Activated naive CD8-positive, alpha-beta T cell treated with anti-CD3 and anti-CD28 coated beads, Interleukin-2, amount 10 ng/mL, durations not matched to agents 7 days and 5 days (primary cell): Measurements from ENCODE around the gene GNAI2. TPM values are rescaled to one million over a fixed set of nuclear protein-coding genes. Genes with fewer than 3 reads are reported as not detected.
"Not testable (repeated sequence)": the region's sequence is repeated elsewhere in the genome, so short reads cannot be mapped to it uniquely, and the experiment has no call there.

ENCODE experiments used
- ATAC-seq: fragments of 150-1000 bp; cut with Tn5 transposase; one replicate; pipeline ENCODE4 v1.10.0; 2021; ENCODE audit warnings: low read depth, moderate library complexity
- POLR2A ChIA-PET: fragments of 350-600 bp; sonication (Branson Sonifier 250); formaldehyde crosslinking; loops from one replicate; lab custom pipeline; 2021; ENCODE audit warnings: antibody characterized with exemption; lab: Charles Lee
- DNase-seq: peaks from one replicate; pipeline ENCODE4 v3.0.0; 2021
- H3K27ac Mint-ChIP-seq: one replicate; pipeline ENCODE4 v1.8.0; 2022; ENCODE audit warnings: mild to moderate bottlenecking, mixed read lengths
- H3K27me3 Mint-ChIP-seq: one replicate; pipeline ENCODE4 v1.8.0; 2022; ENCODE audit warnings: mild to moderate bottlenecking, moderate library complexity, mixed read lengths
- H3K36me3 Mint-ChIP-seq: one replicate; pipeline ENCODE4 v1.8.0; 2021; ENCODE audit warnings: mild to moderate bottlenecking, mixed read lengths
- H3K4me1 Mint-ChIP-seq: one replicate; pipeline ENCODE4 v1.8.0; 2021; ENCODE audit warnings: mixed read lengths
- H3K4me3 Mint-ChIP-seq: one replicate; pipeline ENCODE4 v1.8.0; 2022; ENCODE audit warnings: mild to moderate bottlenecking, moderate library complexity, mixed read lengths
- H3K9me3 Mint-ChIP-seq: one replicate; pipeline ENCODE4 v1.8.0; 2021; ENCODE audit warnings: mixed read lengths
- total RNA-seq, 2 experiments: library from RNA; stranded (reverse); gene quantifications; one replicate each; pipeline ENCODE4 v1.2.3, GENCODE V29; 2021

GNAI2 gene
- total RNA-seq, 2 experiments from 2014 or later = 435 to 448 TPM

- ATAC-seq (peak; percentile 35), DNase-seq (peak; percentile 87)
- H3K27me3 Mint-ChIP-seq = peaks cover 40% of the 10 kb centered on the region
- H3K4me3 Mint-ChIP-seq = peak overlapping the region; percentile 36
- no peaks in the 10 kb centered on the region for H3K9me3 Mint-ChIP-seq
- H3K4me1 Mint-ChIP-seq = peaks cover 25% of the 10 kb centered on the region
- POLR2A ChIA-PET = interaction anchor here (1.0 kb wide), 1 partner anchor 48 kb away, joined by 3 read pairs; the partner anchor contains the start of gene HYAL2
- no peak overlapping the region for H3K27ac Mint-ChIP-seq
- no peaks in the 10 kb centered on the region for H3K36me3 Mint-ChIP-seq
Observed at GRCh38 chr3:50274371-50275104, 38.5 kb downstream of the GNAI2 start.

- peaks cover 25% of the 10 kb centered on the region for H3K4me1 Mint-ChIP-seq
- DNase-seq (no peak), ATAC-seq (no peak)
- H3K36me3 Mint-ChIP-seq = no peaks in the 10 kb centered on the region
- H3K4me3 Mint-ChIP-seq = peak overlapping the region; percentile 50
- H3K27me3 Mint-ChIP-seq = peaks cover 40% of the 10 kb centered on the region
- H3K9me3 Mint-ChIP-seq = no peaks in the 10 kb centered on the region
- peak overlapping the region; percentile 21 for H3K27ac Mint-ChIP-seq
- POLR2A ChIA-PET = interaction anchor here (0.6 to 1.0 kb wide), 4 partner anchors 12 to 81 kb away, joined by 3 to 10 read pairs (median 4); partner anchors contain the start of gene HYAL2
Observed at GRCh38 chr3:50275141-50275995, 39.4 kb downstream of the GNAI2 start.

DNA sequence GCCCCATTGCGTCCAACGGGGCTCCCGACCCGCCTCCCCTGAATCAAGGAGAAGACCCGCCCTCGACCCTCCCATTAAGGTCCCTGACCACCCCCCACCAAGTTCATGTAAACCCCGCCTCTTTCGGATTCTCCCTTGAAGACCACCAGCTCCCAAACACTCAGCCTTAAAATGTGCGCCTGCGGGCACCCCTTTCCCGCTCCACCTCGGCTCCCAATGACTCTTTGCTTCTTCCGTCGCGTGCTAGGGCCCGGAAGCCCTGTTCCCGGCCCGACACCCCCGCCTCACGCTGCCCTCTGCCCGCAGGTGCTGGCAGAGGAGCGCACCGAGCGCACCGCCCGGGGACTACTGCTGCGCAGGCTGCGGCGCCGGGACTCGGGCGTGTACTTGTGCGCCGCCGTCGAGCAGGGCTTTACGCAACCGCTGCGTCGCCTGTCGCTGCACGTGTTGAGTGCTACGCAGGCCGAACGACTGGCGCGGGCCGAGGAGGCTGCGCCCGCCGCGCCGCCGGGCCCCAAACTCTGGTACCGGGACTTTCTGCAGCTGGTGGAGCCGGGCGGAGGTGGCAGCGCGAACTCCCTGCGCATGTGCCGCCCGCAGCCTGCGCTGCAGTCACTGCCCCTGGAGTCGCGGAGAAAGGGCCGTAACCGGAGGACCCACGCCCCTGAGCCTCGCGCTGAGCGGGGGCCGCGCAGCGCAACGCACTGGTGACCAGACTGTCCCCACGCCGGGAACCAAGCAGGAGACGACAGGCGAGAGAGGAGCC lies 40.2 kb downstream of the GNAI2 start:
- ATAC-seq (no peak), DNase-seq (peak; percentile 60)
- Mint-ChIP-seq H3K4me1 (peaks cover 25% of the 10 kb centered on the region), H3K36me3 (no peaks in the 10 kb centered on the region), H3K27me3 (peaks cover 40% of the 10 kb centered on the region), H3K27ac (no peak overlapping the region), H3K4me3 (peak overlapping the region; percentile 50), H3K9me3 (no peaks in the 10 kb centered on the region)
- POLR2A ChIA-PET = interaction anchor here (0.6 to 0.9 kb wide), 4 partner anchors 13 to 82 kb away, joined by 3 to 10 read pairs (median 4); no protein-coding TSS in a partner anchor

DNA sequence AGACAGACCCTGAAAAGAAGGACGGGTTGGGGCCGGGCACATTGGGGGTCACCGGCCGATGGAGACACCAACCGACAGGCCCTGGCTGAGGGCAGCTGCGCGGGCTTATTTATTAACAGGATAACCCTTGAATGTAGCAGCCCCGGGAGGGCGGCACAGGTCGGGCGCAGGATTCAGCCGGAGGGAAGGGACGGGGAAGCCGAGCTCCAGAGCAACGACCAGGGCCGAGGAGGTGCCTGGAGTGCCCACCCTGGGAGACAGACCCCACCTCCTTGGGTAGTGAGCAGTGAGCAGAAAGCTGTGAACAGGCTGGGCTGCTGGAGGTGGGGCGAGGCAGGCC lies 40.7 kb downstream of the GNAI2 start:
- no peak for ATAC-seq
- POLR2A ChIA-PET = interaction anchor here (0.6 to 0.7 kb wide), 4 partner anchors 15 to 1246 kb away, joined by 3 read pairs; partner anchors contain the start of genes HYAL3 and NAA80
- Mint-ChIP-seq H3K36me3 (no peaks in the 10 kb centered on the region), H3K9me3 (no peaks in the 10 kb centered on the region), H3K4me1 (peaks cover 22% of the 10 kb centered on the region), H3K27ac (no peak overlapping the region), H3K27me3 (peaks cover 40% of the 10 kb centered on the region), H3K4me3 (no peak overlapping the region)
- no peak for DNase-seq

DNA sequence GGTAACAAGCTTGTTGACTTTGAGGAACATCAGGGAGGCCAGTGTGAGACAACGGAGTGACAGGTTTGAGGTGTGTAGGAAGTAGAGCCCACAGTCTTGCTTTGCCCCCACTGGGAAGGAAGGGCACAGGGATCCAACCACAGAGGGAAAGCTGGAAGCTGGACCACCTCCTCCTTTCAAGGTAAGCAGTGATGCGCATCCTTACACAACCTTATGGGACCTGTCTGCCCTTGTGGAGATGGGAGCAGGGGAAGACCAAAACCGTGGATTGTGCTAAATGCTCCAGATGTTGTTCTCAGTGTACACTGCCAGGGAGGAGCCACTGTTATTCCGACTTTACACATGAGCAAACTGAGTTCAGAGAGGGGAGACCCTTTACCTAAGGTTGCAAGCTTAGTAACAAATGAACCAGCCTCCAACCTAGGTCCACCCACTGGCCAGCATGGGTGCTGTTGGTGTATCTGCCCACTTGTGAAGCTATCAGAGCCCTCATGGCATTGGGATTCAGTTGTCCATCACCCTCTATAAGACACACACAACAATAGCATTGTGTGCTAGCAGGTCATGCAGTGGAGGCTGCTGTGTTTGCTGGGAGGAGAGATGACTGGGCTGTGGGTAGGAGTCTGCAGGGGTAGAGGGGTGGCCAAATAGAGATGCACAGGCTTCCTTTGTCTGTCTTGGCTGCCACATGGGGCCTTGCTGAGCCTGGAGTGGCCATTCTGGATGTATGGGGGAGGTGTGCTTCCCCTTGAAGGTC lies 42.3 kb downstream of the GNAI2 start:
- H3K4me1 Mint-ChIP-seq = peaks cover 14% of the 10 kb centered on the region
- H3K4me3 Mint-ChIP-seq = no peak overlapping the region
- DNase-seq (no peak), ATAC-seq (no peak)
- H3K9me3 Mint-ChIP-seq = no peaks in the 10 kb centered on the region
- POLR2A ChIA-PET = interaction anchor here (1.8 kb wide), 1 partner anchor 14 kb away, joined by 5 read pairs; the partner anchor contains the start of gene IFRD2
- peaks cover 36% of the 10 kb centered on the region for H3K27me3 Mint-ChIP-seq
- no peak overlapping the region for H3K27ac Mint-ChIP-seq
- no peaks in the 10 kb centered on the region for H3K36me3 Mint-ChIP-seq

- ATAC-seq (no peak), DNase-seq (no peak)
- Mint-ChIP-seq H3K27ac (no peak within 1 kb of the TSS), H3K27me3 (peaks cover 36% of the 10 kb centered on the region), H3K4me3 (no peak within 1 kb of the TSS), H3K36me3 (no peaks in the 10 kb centered on the region), H3K9me3 (no peaks in the 10 kb centered on the region), H3K4me1 (peaks cover 14% of the 10 kb centered on the region)
- POLR2A ChIA-PET = interaction anchor here (1.8 kb wide), 1 partner anchor 13 kb away, joined by 5 read pairs; the partner anchor contains the start of gene IFRD2
Observed at GRCh38 chr3:50278880-50279224, 42.8 kb downstream of the GNAI2 start, which contains the start of gene LSMEM2. LSMEM2 (plus strand) TSS chr3:50279087; CDS start chr3:50279114, 27 bp downstream.

- no peak for ATAC-seq
Observed at GRCh38 chr3:50279255-50280016, 43.4 kb downstream of the GNAI2 start.

DNA sequence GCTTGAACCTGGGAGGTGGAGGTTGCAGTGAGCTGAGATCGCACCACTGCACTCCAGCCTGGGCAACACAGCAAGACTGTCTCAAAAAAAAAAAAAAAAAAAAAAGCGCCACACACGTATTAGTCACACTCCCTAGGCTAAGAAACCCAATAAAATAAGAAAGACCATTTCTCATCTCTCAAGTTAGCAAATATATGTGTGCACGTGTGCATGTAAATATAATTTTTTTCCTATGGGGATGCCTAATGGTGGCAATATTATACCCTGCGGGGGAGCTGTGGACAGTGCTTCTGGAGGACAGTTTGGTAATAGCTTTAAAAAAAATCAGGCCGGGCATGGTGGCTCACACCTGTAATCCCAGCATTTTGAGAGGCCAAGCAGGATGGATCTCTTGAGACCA lies 48.1 kb downstream of the GNAI2 start:
- DNase-seq, H3K36me3 Mint-ChIP-seq, H3K4me1 Mint-ChIP-seq, H3K27me3 Mint-ChIP-seq, H3K27ac Mint-ChIP-seq, ATAC-seq, H3K4me3 Mint-ChIP-seq, H3K9me3 Mint-ChIP-seq: not testable (repeated sequence)
- POLR2A ChIA-PET = interaction anchor here (0.7 to 1.1 kb wide), 3 partner anchors 13 to 93 kb away, joined by 3 to 4 read pairs (median 3); no protein-coding TSS in a partner anchor

More at GRCh38 chr3:50279255-50280016, 43.4 kb downstream of the GNAI2 start:
- H3K36me3 Mint-ChIP-seq = no peaks in the 10 kb centered on the region
- POLR2A ChIA-PET = interaction anchor here (0.7 to 1.8 kb wide), 2 partner anchors 13 to 96 kb away, joined by 4 to 5 read pairs; partner anchors contain the start of gene IFRD2
- DNase-seq = no peak
- no peaks in the 10 kb centered on the region for H3K9me3 Mint-ChIP-seq
- H3K4me3 Mint-ChIP-seq = no peak overlapping the region
- peaks cover 31% of the 10 kb centered on the region for H3K27me3 Mint-ChIP-seq
- H3K27ac Mint-ChIP-seq = no peak overlapping the region
- H3K4me1 Mint-ChIP-seq = peaks cover 10% of the 10 kb centered on the region

DNA sequence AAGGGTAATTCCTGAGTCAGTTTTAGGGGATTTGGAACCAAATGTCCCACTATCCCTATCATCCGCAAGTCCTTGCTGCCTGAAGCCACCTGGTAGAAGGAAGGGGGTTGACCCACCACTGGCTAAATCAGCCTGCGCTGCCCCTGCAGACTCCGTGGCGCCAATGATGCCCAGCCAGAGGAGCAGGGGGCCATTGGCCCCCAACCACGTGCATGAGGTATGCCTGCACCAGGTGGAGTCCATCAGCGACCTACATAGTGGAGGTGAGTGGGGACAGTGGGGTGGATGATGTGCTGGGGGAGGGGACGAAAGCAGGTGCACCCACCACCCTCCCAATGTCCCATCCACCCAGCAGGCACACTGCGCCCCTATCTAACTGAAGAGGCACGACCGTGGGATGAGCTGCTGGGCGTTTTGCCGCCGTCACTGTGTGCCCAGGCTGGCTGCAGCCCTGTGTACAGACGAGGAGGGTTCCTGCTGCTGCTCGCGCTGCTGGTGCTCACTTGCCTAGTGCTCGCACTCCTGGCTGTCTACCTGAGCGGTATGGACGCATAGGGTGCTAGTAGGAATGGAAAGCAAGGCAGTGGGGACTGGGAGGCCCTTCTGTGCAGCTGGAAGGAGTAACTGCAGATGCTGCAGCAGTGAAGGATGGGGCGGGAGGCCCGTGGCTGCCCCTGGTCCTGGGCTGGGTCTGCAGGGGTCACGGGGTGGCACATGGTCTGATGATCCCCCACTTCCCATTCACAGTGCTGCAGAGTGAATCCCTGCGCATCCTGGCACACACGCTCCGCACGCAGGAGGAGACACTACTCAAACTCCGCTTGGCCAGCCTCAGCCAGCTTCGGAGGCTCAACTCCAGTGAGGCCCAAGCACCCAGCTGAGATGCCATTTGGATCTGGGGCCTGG lies 50.6 kb downstream of the GNAI2 start:
- Mint-ChIP-seq H3K27ac (no peak overlapping the region), H3K9me3 (no peaks in the 10 kb centered on the region), H3K27me3 (no peaks in the 10 kb centered on the region), H3K4me1 (peaks cover 6% of the 10 kb centered on the region), H3K4me3 (no peak overlapping the region), H3K36me3 (peaks cover 2% of the 10 kb centered on the region)
- DNase-seq (no peak), ATAC-seq (no peak)
- POLR2A ChIA-PET = no interaction called here

GRCh38 chr3:50287262-50287661 lies 51.3 kb downstream of the GNAI2 start:
- no peak for DNase-seq
- H3K4me1 Mint-ChIP-seq = peaks cover 6% of the 10 kb centered on the region
- H3K27me3 Mint-ChIP-seq = no peaks in the 10 kb centered on the region
- H3K4me3 Mint-ChIP-seq = no peak overlapping the region
- POLR2A ChIA-PET = no interaction called here
- H3K36me3 Mint-ChIP-seq = peaks cover 2% of the 10 kb centered on the region
- no peaks in the 10 kb centered on the region for H3K9me3 Mint-ChIP-seq
- H3K27ac Mint-ChIP-seq = no peak overlapping the region
- ATAC-seq = no peak
